HG03558 (cell line): ENCODE data around the gene FAM200B.
"Not testable (repeated sequence)": the region's sequence is repeated elsewhere in the genome, so short reads cannot be mapped to it uniquely, and the experiment has no call there.

Experiments
- ATAC-seq: cut with Tn5 transposase; IDR thresholded peaks from one replicate; pipeline ENCODE4 v1.9.1; 2021; ENCODE audit warnings: moderate number of reproducible peaks; ENCODE audit not compliant: unreplicated experiment; ENCODE audit errors: extremely low read depth

FAM200B gene

DNA sequence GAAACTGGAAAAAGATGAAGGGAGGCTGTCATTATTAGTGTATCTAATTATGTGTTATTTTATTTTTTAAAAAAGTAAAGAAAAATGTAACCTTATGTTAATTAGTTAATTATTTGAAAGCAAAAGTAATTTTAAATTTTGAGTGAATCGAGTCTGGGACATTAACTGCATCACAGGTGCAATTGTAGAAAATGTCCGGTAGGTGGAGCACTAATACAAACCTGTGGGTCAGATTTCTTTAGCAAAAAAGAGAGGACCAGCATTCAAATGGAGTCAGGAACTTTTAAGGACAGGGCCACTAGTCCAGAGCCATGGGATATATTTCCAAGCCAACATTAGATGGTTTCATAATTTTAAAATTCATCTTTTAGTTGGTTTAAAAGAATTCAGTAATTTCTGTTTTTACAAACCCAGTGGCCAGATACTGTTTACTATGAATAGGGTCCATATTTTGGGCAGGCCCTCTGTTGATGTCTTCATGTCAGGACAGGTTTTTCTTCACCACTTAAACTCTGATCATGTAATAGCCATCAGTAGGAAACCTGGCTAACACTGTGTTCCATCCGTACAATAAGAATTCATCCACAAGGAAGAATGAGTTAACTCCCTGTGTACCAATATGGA lies 48.4 kb downstream of the FAM200B start:
- no peak for ATAC-seq

GRCh38 chr4:15733061-15733460 lies 51.4 kb downstream of the FAM200B start:
- ATAC-seq, result not testable (repeated sequence)

DNA sequence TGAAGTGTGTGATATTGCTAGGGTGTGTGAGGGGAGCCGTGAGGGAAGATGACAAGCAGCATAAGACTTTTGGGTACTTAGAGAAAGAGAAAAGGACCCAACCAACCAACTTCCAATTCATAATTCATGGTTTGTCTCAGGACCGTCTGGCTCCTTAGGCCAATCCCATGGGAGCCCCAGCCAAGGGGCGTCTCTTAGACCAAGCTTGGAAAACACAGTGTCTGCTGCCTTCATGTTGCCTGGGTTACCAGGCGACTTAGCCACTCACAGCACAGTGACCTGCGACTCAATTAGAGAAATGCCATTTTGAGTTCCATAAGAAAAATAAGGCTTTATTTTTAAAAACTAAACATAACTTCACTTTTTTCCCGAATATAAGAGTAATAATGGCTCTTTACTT lies 53.9 kb downstream of the FAM200B start:
- ATAC-seq, result no peak

GRCh38 chr4:15736514-15737050 lies 55.0 kb downstream of the FAM200B start:
- no peak for ATAC-seq

GRCh38 chr4:15737255-15737654 lies 55.6 kb downstream of the FAM200B start:
- ATAC-seq, result no peak

DNA sequence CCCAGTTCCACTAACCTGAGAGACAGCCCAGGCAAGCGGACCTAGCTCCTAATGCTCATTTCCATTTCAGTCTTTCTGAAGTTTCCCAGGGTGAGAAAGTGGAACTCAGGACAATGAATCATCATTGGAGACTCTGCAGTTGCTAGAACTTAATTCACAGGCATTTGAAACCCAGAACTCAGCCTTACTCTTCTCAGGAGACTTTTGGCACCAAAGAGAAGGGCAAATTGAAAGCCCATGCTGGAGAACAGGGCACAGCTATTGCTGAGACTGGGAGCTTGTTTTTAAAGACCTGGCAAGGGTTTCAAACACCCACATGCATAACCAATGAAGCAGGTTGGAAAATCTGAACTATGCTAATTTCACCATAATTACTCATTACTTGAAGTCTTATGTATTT lies 57.2 kb downstream of the FAM200B start:
- no peak for ATAC-seq
